Endometrium (tissue), 2 donors: Measurements from ENCODE around the gene PCDHB14.
"Not testable (repeated sequence)": the region's sequence is repeated elsewhere in the genome, so short reads cannot be mapped to it uniquely, and the experiment has no call there.

Experiments
- FAIRE-seq: peaks from 2 replicates; lab custom pipeline; 2012; peaks lifted over from hg19 to GRCh38; lab: Jason Lieb, UNC
- donor health status: control.
- donor health status: control.

The PCDHB14 gene

DNA sequence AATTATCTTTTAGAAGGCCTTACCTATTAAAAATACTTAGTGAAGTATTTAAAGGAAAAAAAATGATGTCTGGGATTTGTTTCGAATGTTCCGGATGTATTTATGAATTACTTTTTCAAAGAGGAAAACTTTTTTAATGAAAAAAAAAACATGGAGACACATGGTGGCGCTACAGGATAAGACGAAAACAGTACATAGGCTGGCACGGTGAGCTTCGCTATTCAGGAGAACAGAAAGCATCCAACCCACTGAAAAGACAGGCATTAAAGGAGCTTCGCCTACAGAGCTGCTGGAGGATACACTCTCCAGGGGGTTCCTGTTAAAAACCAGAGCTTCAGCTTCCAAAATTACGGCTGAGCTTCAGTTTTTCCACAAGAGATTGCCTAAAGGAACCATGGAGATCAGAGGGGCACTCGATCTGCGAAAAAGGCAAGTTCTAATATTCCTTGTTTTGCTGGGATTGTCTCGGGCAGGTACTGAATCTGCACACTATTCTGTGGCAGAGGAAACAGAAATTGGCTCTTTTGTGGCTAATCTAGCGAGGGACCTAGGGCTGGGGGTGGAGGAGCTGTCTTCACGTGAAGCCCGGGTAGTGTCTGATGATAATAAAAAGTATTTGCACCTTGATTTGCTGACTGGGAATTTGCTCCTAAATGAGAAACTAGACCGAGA, at the start of gene PCDHB14:
PCDHB14 (plus strand) TSS at position 232 of the 672 bp plus-strand sequence; CDS start at position 395, 163 bp downstream.
- no peak for FAIRE-seq

DNA sequence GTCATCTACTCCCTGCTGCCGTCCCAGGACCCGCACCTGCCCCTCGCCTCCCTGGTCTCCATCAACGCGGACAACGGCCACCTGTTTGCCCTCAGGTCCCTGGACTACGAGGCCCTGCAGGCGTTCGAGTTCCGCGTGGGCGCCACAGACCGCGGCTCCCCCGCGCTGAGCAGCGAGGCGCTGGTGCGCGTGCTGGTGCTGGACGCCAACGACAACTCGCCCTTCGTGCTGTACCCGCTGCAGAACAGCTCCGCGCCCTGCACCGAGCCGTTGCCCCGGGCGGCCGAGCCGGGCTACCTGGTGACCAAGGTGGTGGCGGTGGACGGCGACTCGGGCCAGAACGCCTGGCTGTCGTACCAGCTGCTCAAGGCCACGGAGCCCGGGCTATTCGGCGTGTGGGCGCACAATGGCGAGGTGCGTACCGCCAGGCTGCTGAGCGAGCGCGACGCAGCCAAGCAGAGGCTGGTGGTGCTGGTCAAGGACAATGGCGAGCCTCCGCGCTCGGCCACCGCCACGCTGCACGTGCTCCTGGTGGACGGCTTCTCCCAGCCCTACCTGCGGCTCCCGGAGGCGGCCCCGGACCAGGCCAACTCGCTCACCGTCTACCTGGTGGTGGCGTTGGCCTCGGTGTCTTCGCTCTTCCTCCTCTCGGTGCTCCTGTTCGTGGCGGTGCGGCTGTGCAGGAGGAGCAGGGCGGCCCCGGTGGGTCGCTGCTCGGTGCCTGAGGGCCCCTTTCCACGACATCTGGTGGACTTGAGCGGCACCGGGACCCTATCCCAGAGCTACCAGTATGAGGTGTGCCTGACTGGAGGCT, 48.6 kb upstream of the PCDHB14 start:
- FAIRE-seq = not testable (repeated sequence)

DNA sequence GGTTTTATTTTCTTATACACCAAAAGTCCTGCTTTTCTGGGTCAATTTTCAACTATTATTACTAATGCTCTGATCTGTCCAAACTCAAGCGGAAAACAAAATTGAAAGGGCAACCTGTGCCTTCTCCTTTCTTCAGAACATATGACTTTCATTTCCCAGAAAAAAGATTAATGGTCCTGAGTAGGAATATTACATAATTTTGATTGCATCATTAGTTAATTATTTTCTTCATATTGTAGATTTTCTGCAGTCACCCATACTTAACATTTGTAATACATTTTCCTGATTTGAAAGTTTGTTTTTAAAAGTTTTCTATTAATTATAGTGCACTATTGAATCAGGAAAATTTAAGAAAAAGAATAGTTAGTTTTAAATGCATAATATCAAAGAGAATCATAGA, 47.2 kb upstream of the PCDHB14 start:
- peak; percentile 86 for FAIRE-seq

DNA sequence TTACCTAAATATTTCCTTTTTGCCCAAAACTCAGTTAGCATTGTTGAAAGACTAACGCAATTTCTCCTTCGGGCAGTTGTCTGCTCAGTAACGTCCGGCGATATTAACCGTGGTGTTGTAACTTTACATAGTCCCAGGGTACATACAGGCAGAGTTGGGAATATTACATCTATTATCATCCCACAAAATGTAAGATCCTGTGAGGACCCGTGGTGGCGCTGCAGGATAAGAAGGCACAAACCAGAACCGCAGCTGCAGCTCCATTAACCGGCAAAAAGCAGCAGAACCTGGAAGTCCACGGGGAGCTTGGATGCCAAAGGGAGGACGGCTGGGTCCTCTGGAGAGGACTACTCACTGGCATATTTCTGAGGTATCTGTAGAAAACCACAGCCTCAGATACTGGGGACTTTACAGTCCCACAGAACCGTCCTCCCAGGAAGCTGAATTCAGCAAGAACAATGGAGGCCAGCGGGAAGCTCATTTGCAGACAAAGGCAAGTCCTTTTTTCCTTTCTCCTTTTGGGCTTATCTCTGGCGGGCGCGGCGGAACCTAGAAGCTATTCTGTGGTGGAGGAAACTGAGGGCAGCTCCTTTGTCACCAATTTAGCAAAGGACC, 45.5 kb upstream of the PCDHB14 start, which contains the start of gene PCDHB8:
PCDHB8 (plus strand) TSS at position 214 of the 615 bp plus-strand sequence; CDS start at position 459, 245 bp downstream.
- not testable (repeated sequence) for FAIRE-seq

DNA sequence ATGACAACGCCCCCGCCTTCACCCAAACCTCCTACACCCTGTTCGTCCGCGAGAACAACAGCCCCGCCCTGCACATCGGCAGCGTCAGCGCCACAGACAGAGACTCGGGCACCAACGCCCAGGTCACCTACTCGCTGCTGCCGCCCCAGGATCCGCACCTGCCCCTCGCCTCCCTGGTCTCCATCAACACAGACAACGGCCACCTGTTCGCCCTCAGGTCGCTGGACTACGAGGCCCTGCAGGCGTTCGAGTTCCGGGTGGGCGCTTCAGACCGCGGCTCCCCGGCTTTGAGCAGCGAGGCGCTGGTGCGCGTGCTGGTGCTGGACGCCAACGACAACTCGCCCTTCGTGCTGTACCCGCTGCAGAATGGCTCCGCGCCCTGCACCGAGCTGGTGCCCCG, 43.8 kb upstream of the PCDHB14 start:
- FAIRE-seq = not testable (repeated sequence)

DNA sequence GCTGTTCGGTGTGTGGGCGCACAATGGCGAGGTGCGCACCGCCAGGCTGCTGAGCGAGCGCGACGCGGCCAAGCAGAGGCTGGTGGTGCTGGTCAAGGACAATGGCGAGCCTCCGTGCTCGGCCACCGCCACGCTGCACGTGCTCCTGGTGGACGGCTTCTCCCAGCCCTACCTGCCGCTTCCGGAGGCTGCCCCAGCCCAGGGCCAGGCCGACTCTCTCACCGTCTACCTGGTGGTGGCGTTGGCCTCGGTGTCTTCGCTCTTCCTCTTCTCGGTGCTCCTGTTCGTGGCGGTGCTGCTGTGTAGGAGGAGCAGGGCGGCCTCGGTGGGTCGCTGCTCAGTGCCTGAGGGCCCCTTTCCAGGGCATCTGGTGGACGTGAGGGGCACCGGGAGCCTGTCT, 43.3 kb upstream of the PCDHB14 start:
- not testable (repeated sequence) for FAIRE-seq

DNA sequence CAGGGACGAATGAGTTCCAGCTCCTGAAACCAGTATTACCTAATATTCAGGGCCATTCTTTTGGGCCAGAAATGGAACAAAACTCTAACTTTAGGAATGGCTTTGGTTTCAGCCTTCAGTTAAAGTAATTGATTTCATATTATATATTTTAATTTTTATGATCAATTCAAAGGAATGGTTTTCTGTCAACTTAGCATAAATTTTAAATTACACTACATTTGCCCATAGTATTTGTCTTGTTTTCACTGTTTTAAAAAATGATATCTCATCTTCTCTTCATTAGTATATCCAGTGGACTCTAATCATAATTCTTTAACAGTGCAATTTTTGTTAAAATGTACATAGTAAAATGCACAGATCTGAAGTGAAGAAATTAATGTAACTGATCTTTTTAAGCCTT, 42.8 kb upstream of the PCDHB14 start:
- FAIRE-seq = no peak

DNA sequence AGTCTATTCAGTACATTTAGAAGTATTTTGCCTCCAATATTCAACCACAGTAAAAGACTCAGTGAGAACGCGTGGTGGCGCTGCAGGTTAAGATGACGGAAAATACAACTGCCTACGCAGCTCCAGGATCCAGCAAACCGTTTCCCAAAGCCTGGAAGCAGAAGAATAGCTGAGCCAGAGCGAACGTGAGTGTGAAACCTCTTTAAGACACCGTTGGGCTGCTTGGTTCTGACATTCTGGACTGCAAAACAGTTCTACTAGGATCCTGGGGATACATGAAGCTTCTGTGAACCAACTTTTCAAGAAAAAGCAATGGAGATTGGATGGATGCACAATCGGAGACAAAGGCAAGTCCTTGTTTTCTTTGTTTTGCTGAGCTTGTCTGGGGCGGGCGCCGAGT, 40.9 kb upstream of the PCDHB14 start, which contains the start of gene PCDHB16:
PCDHB16 (plus strand) TSS at position 140 of the 400 bp plus-strand sequence; CDS start at position 313, 173 bp downstream.
- no peak for FAIRE-seq

DNA sequence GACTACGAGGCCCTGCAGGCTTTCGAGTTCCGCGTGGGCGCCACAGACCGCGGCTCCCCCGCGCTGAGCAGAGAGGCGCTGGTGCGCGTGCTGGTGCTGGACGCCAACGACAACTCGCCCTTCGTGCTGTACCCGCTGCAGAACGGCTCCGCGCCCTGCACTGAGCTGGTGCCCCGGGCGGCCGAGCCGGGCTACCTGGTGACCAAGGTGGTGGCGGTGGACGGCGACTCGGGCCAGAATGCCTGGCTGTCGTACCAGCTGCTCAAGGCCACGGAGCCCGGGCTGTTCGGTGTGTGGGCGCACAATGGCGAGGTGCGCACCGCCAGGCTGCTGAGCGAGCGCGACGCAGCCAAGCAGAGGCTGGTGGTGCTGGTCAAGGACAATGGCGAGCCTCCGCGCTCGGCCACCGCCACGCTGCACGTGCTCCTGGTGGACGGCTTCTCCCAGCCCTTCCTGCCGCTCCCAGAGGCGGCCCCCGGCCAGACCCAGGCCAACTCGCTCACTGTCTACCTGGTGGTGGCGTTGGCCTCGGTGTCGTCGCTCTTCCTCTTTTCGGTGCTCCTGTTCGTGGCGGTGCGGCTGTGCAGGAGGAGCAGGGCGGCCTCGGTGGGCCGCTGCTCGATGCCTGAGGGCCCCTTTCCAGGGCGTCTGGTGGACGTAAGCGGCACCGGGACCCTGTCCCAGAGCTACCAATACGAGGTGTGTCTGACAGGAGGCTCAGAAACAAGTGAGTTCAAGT, 38.9 kb upstream of the PCDHB14 start:
- not testable (repeated sequence) for FAIRE-seq

DNA sequence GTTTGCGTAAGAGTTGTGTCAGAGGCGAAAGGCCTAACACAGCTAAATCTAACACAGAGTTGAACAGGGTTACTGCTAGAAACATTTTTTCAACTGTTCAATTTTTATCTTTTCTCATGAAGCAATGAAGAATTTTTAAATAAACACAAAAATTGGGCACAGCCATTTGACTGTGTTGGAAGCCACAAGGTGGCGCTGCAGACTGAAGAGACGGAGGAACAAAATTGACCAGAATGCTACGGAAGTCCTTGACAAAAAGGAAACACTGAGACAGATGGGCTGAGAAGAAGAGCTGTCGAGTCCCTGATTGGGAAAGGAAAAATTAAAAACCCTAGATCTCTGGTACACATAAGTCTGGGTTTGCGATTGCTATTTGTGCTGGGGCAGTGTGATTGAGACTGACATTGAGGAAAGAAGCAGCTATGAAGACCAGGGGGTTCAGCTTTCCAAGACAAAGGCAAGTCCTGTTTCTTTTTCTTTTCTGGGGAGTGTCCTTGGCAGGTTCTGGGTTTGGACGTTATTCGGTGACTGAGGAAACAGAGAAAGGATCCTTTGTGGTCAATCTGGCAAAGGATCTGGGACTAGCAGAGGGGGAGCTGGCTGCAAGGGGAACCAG, 36.1 kb upstream of the PCDHB14 start, which contains the start of gene PCDHB9:
PCDHB9 (plus strand) TSS at position 265 of the 616 bp plus-strand sequence; CDS start at position 423, 158 bp downstream.
- no peak for FAIRE-seq

DNA sequence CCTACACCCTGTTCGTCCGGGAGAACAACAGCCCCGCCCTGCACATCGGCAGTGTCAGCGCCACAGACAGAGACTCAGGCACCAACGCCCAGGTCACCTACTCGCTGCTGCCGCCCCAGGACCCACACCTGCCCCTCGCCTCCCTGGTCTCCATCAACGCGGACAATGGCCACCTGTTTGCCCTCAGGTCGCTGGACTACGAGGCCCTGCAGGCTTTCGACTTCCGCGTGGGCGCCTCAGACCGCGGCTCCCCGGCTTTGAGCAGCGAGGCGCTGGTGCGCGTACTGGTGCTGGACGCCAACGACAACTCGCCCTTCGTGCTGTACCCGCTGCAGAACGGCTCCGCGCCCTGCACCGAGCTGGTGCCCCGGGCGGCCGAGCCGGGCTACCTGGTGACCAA, 34.5 kb upstream of the PCDHB14 start:
- FAIRE-seq = not testable (repeated sequence)

DNA sequence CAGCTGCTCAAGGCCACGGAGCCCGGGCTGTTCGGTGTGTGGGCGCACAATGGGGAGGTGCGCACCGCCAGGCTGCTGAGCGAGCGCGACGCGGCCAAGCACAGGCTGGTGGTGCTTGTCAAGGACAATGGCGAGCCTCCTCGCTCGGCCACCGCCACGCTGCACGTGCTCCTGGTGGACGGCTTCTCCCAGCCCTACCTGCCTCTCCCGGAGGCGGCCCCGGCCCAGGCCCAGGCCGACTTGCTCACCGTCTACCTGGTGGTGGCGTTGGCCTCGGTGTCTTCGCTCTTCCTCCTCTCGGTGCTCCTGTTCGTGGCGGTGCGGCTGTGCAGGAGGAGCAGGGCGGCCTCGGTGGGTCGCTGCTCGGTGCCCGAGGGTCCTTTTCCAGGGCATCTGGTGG, 34.0 kb upstream of the PCDHB14 start:
- FAIRE-seq = not testable (repeated sequence)

DNA sequence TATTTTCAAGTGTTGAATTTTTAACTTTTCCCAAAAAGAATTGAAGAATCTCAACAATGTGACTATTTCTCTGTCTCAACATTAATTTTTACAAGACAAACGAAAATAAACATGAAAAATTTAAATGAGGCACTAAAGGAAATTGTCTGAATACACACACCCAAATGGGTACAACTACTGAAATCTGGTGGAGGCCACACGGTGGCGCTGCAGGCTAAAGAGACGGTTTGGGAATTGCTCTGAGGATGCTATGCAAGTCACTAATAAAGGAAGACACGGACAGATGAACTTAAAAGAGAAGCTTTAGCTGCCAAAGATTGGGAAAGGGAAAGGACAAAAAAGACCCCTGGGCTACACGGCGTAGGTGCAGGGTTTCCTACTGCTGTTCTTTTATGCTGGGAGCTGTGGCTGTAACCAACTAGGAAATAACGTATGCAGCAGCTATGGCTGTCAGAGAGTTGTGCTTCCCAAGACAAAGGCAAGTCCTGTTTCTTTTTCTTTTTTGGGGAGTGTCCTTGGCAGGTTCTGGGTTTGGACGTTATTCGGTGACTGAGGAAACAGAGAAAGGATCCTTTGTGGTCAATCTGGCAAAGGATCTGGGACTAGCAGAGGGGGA, 30.9 kb upstream of the PCDHB14 start, which contains the start of gene PCDHB10:
PCDHB10 (plus strand) TSS at position 244 of the 616 bp plus-strand sequence; CDS start at position 444, 200 bp downstream.
- FAIRE-seq = no peak

DNA sequence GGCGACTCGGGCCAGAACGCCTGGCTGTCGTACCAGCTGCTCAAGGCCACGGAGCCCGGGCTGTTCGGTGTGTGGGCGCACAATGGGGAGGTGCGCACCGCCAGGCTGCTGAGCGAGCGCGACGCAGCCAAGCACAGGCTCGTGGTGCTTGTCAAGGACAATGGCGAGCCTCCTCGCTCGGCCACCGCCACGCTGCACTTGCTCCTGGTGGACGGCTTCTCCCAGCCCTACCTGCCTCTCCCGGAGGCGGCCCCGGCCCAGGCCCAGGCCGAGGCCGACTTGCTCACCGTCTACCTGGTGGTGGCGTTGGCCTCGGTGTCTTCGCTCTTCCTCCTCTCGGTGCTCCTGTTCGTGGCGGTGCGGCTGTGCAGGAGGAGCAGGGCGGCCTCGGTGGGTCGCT, 28.8 kb upstream of the PCDHB14 start:
- not testable (repeated sequence) for FAIRE-seq

DNA sequence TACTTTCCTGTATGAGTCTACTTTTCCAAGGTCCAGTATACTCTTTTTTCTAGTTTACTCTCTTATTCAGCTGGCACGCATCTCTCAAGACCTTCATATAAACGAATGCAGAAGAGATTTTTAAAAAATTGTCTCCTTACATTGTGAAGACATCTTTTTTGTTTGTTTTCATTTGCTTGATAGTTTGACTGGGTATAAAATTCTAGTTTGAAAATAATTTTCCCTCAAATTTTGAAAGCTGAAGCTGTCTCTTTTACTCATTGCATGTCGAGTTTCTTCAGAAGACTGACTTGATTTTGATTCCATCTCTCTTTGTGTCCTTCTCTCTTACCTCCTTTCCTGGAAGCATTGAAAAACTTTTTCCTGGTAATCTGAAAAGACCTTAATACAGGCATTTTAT, 26.8 kb upstream of the PCDHB14 start:
- no peak for FAIRE-seq

DNA sequence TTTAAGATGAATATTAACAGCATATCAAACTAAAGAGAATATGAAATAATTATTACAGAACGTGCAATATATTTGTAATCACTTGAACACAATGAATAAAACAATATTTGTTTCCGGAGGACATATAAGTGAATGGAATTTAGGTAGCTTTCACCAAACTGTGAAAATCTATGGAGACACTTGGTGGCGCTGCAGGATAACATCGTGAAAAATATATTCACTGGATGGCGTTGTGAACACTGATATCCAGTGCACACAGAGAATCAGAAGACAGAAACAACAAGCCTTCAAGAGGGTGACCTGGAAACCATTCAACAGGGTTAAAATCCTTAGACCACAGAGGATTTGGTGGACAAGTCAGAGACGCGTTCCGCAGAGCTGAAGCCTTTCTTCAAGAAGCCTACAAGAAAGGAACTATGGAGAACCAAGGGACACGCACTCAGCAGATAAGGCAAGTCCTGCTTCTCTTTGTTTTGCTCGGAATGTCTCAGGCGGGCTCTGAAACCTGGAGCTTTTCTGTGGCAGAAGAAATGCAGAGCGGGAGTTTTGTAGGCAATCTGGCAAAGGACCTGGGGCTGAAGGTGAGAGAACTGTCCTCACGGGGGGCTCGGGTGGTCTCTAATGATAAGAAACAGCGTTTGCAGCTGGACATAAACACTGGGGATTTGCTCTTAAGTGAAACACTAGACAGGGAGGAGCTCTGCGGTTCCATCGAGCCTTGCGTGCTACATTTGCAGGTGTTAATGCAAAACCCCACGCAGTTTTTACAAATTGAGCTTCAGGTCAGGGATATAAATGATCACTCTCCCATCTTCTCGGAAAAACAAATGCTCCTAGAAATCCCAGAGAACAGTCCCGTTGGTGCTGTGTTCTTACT, 23.5 kb upstream of the PCDHB14 start, which contains the start of gene PCDHB11:
PCDHB11 (plus strand) TSS at position 269 of the 877 bp plus-strand sequence; CDS start at position 417, 148 bp downstream.
- no peak for FAIRE-seq

DNA sequence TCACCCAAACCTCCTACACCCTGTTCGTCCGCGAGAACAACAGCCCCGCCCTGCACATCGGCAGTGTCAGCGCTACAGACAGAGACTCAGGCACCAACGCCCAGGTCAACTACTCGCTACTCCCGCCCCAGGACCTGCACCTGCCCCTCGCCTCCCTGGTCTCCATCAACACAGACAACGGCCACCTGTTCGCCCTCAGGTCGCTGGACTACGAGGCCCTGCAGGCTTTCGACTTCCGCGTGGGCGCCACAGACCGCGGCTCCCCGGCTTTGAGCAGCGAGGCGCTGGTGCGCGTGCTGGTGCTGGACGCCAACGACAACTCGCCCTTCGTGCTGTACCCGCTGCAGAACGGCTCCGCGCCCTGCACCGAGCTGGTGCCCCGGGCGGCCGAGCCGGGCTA, 22.0 kb upstream of the PCDHB14 start:
- FAIRE-seq = not testable (repeated sequence)

DNA sequence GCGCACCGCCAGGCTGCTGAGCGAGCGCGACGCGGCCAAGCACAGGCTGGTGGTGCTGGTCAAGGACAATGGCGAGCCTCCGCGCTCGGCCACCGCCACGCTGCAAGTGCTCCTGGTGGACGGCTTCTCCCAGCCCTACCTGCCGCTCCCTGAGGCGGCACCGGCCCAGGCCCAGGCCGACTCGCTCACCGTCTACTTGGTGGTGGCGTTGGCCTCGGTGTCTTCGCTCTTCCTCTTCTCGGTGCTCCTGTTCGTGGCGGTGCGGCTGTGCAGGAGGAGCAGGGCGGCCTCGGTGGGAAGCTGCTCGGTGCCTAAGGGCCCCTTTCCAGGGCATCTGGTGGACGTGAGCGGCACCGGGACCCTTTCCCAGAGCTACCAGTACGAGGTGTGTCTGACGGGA, 21.5 kb upstream of the PCDHB14 start:
- not testable (repeated sequence) for FAIRE-seq

DNA sequence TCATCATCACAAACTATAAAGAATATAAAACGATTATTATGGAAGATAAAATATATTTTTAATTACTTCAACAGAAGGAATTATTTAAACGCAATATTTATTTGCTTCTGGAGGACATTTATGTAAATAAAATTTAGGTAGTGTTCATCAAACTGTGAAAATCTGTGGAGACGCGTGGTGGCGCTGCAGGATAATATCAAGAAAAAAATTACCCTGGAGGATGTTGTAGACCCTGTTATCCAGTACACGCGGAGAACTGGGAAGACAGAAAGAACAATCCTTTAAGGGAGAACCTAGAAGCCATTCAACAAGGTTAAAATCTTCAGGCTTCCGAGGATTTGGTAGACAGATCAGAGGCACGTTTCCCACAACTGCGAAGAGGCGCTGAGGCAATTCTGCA, 14.7 kb upstream of the PCDHB14 start, which contains the start of gene PCDHB12:
PCDHB12 (plus strand) TSS at position 242 of the 400 bp plus-strand sequence. CDS start 189 bp downstream, outside the sequence.
- no peak for FAIRE-seq
